WTC11 (cell line): Measurements from ENCODE around the gene AP1S2.

Source experiments
- CREB1 ChIP-seq: sonication (generic); formaldehyde crosslinking; IDR thresholded peaks from 2 replicates; pipeline ENCODE4 v1.8.0; 2023; ENCODE audit warnings: mild to moderate bottlenecking, missing genetic modification reagents
- NR2C2 ChIP-seq: sonication (generic); formaldehyde crosslinking; IDR thresholded peaks from 2 replicates; pipeline ENCODE4 v1.8.0; 2022; ENCODE audit warnings: mild to moderate bottlenecking, missing genetic modification reagents
- SOX15 ChIP-seq: fragments of 250-450 bp; sonication (Bioruptor Pico); IDR thresholded peaks from 2 replicates; pipeline ENCODE4 v1.9.0; 2021; ENCODE audit warnings: mild to moderate bottlenecking
- TF ChIP-seq, protein P1 (sequence below): fragments of 200-600 bp; IDR thresholded peaks from 2 replicates; pipeline ENCODE4 v1.8.0; 2022; ENCODE audit warnings: antibody characterized with exemption
- TF ChIP-seq, protein P2 (sequence below): sonication (generic); formaldehyde crosslinking; IDR thresholded peaks from 2 replicates; pipeline ENCODE4 v1.8.1; 2023; ENCODE audit warnings: mild to moderate bottlenecking, missing genetic modification reagents, moderate library complexity
- TF ChIP-seq, protein P3 (sequence below): sonication (generic); formaldehyde crosslinking; IDR thresholded peaks from 2 replicates; pipeline ENCODE4 v1.8.0; 2022; ENCODE audit warnings: mild to moderate bottlenecking, missing genetic modification reagents

DNA sequence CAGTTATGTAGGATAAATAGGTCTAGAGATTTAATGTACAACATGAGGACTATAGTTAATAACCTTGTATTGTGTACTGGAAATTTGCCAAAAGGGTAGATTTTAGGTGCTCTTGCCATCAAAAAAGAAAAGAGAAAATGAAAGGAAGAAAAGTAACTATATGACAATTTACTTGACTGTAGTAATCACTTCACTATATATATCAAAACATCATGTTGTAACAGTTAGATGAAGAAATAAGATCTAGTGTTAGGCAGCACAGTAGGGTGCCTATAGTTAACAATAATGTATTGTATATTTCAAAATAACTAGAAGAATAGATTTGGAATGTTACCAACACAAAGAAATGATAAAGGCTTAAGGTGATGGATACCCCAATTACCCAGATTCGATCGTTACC, 35.9 kb upstream of the AP1S2 start:
- TF ChIP-seq CREB1 (CRISPR knock-in tag) (no peak), SOX15 (CRISPR knock-in tag) (no peak), NR2C2 (CRISPR knock-in tag) (no peak)
- TF ChIP-seq, protein P1, sequence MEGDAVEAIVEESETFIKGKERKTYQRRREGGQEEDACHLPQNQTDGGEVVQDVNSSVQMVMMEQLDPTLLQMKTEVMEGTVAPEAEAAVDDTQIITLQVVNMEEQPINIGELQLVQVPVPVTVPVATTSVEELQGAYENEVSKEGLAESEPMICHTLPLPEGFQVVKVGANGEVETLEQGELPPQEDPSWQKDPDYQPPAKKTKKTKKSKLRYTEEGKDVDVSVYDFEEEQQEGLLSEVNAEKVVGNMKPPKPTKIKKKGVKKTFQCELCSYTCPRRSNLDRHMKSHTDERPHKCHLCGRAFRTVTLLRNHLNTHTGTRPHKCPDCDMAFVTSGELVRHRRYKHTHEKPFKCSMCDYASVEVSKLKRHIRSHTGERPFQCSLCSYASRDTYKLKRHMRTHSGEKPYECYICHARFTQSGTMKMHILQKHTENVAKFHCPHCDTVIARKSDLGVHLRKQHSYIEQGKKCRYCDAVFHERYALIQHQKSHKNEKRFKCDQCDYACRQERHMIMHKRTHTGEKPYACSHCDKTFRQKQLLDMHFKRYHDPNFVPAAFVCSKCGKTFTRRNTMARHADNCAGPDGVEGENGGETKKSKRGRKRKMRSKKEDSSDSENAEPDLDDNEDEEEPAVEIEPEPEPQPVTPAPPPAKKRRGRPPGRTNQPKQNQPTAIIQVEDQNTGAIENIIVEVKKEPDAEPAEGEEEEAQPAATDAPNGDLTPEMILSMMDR, result no peak
- TF ChIP-seq, protein P2, sequence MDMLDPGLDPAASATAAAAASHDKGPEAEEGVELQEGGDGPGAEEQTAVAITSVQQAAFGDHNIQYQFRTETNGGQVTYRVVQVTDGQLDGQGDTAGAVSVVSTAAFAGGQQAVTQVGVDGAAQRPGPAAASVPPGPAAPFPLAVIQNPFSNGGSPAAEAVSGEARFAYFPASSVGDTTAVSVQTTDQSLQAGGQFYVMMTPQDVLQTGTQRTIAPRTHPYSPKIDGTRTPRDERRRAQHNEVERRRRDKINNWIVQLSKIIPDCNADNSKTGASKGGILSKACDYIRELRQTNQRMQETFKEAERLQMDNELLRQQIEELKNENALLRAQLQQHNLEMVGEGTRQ (CRISPR knock-in tag), result no peak
- TF ChIP-seq, protein P3, sequence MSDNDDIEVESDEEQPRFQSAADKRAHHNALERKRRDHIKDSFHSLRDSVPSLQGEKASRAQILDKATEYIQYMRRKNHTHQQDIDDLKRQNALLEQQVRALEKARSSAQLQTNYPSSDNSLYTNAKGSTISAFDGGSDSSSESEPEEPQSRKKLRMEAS (CRISPR knock-in tag), result no peak
